OCI-LY7 (cell line): ENCODE data around the gene KAT6B.

Experiments used
- CTCF ChIP-seq: fragments of 200-600 bp; sonication (generic); conservative IDR thresholded peaks from 2 replicates; pipeline ENCODE4 v1.5.1; 2014; ENCODE audit warnings: mild to moderate bottlenecking, antibody characterized with exemption, low read length, moderate library complexity, mixed read lengths
- EZH2phosphoT487 ChIP-seq: fragments of 200-600 bp; sonication (generic); IDR thresholded peaks from 2 replicates; pipeline ENCODE4 v1.6.1; 2018; ENCODE audit warnings: low read depth, borderline replicate concordance, mild to moderate bottlenecking, mixed run types, antibody characterized with exemption, low read length, moderate library complexity, mixed read lengths

GRCh38 chr10:74901301-74901700 is 74.9 kb downstream of the KAT6B start:
- TF ChIP-seq CTCF (no peak), EZH2phosphoT487 (no peak)
